DMS114 treated with DMSO at 0.1 percent for 48 hours (cell line): ENCODE results near the gene INPP5F.

Experiments
- DNase-seq: peaks from one replicate; lab custom pipeline; 2025; ENCODE audit not compliant: unreplicated experiment; lab: John Stamatoyannopoulos, UW

The INPP5F gene

GRCh38 chr10:119725828-119726675 is at the start of gene INPP5F:
Gene INPP5F (plus strand): TSS chr10:119726050. CDS start chr10:119726263, 213 bp downstream.
- DNase-seq: peak; percentile 98

GRCh38 chr10:119677126-119677525 is 48.7 kb upstream of the INPP5F start:
- DNase-seq: no peak

- DNase-seq: no peak
Measured at GRCh38 chr10:119677904-119678755, 47.7 kb upstream of the INPP5F start.

- DNase-seq: no peak
Measured at GRCh38 chr10:119679480-119679829, 46.4 kb upstream of the INPP5F start.

- DNase-seq: no peak
Measured at GRCh38 chr10:119680050-119680449, 45.8 kb upstream of the INPP5F start.

GRCh38 chr10:119680650-119681081 is 45.2 kb upstream of the INPP5F start:
- no peak for DNase-seq

- DNase-seq: peak; percentile 44
Measured at GRCh38 chr10:119686465-119687191, 39.2 kb upstream of the INPP5F start.

- no peak for DNase-seq
Measured at GRCh38 chr10:119687192-119688032, 38.4 kb upstream of the INPP5F start.

- no peak for DNase-seq
Measured at GRCh38 chr10:119688033-119688508, 37.8 kb upstream of the INPP5F start.

- DNase-seq: no peak
Measured at GRCh38 chr10:119689016-119689580, 36.8 kb upstream of the INPP5F start.

GRCh38 chr10:119691726-119692125 is 34.1 kb upstream of the INPP5F start:
- no peak for DNase-seq

GRCh38 chr10:119693262-119693957 is 32.4 kb upstream of the INPP5F start:
- no peak for DNase-seq

GRCh38 chr10:119694608-119695007 is 31.2 kb upstream of the INPP5F start:
- no peak for DNase-seq

- DNase-seq: no peak
Measured at GRCh38 chr10:119700321-119700954, 25.4 kb upstream of the INPP5F start.

- no peak for DNase-seq
Measured at GRCh38 chr10:119701861-119702260, 24.0 kb upstream of the INPP5F start.

GRCh38 chr10:119702583-119702982 is 23.3 kb upstream of the INPP5F start:
- no peak for DNase-seq

GRCh38 chr10:119703903-119704508 is 21.8 kb upstream of the INPP5F start:
- no peak for DNase-seq

- DNase-seq: no peak
Measured at GRCh38 chr10:119705434-119705831, 20.4 kb upstream of the INPP5F start.
